IMR-90 (cell line): ENCODE results near the gene LSM8. TPM values are rescaled to one million over a fixed set of nuclear protein-coding genes. Genes with fewer than 3 reads are reported as not detected.

Experiments
- ATAC-seq: fragments of 200-7000 bp; cut with Tn5 transposase; 2 replicates; pipeline ENCODE4 v1.9.1; 2020; ENCODE audit warnings: low read depth, mild to moderate bottlenecking, moderate library complexity
- BruUV-seq: library from RNA; stranded (reverse); fragments of 400-500 nt; replicated peaks from 2 replicates; lab custom pipeline; 2021; lab: Mats Ljungman, UMichigan
- CTCF ChIA-PET: fragments of 300-600 bp; formaldehyde crosslinking; extraction: SDS; loops from one replicate; lab custom pipeline; 2021; ENCODE audit warnings: antibody characterized with exemption; lab: Yijun Ruan, JAX
- POLR2A ChIA-PET: fragments of 300-600 bp; sonication (Branson Sonifier 250); formaldehyde crosslinking; loops from one replicate; lab custom pipeline; 2022; ENCODE audit warnings: antibody characterized with exemption; ENCODE audit not compliant: unreplicated experiment; lab: Charles Lee
- DNase-seq: peaks from one replicate; pipeline ENCODE4 v3.0.0; 2013
- H2AFZ ChIP-seq: replicated peaks from 2 replicates; pipeline ENCODE3; 2013; ENCODE audit warnings: low read length, mild to moderate bottlenecking; ENCODE audit not compliant: poor library complexity
- H2AK5ac ChIP-seq: 2 replicates; pipeline ENCODE4 v1.6.1; 2013; ENCODE audit warnings: low read depth, low read length, inconsistent platforms
- H2AK9ac ChIP-seq: replicated peaks from 2 replicates; pipeline ENCODE3; 2013; ENCODE audit warnings: mild to moderate bottlenecking, low read depth, low read length, moderate library complexity; ENCODE audit not compliant: poor library complexity
- H2BK120ac ChIP-seq: 2 replicates; pipeline ENCODE4 v1.6.1; 2013; ENCODE audit warnings: low read depth, low read length, inconsistent platforms
- H2BK15ac ChIP-seq: 3 replicates; pipeline ENCODE4 v1.6.1; 2013; ENCODE audit warnings: low read depth, low read length, inconsistent platforms
- H2BK20ac ChIP-seq: 2 replicates; pipeline ENCODE4 v1.6.1; 2013; ENCODE audit warnings: low read depth, mild to moderate bottlenecking, inconsistent platforms, low read length, moderate library complexity
- H2BK5ac ChIP-seq: 2 replicates; pipeline ENCODE4 v1.6.1; 2013; ENCODE audit warnings: mild to moderate bottlenecking, low read depth, low read length, inconsistent platforms; ENCODE audit not compliant: poor library complexity, severe bottlenecking
- H3K14ac ChIP-seq: replicated peaks from 2 replicates; pipeline ENCODE4 v1.6.1; 2013; ENCODE audit warnings: low read depth, low read length, inconsistent platforms
- H3K18ac ChIP-seq: 2 replicates; pipeline ENCODE4 v1.6.1; 2013; ENCODE audit warnings: low read depth, low read length, control low read depth
- H3K23ac ChIP-seq: 2 replicates; pipeline ENCODE4 v1.6.1; 2013; ENCODE audit warnings: low read depth, low read length, inconsistent platforms
- H3K27ac ChIP-seq: 2 replicates; pipeline ENCODE4 v1.5.1; 2013; ENCODE audit warnings: mild to moderate bottlenecking, control low read depth, low read length; ENCODE audit not compliant: insufficient read depth
- H3K27me3 ChIP-seq: 2 replicates; pipeline ENCODE4 v1.6.1; 2013; ENCODE audit warnings: low read length; ENCODE audit not compliant: control insufficient read depth, insufficient read depth
- H3K36me3 ChIP-seq: 2 replicates; pipeline ENCODE4 v1.6.1; 2013; ENCODE audit warnings: low read length, mixed read lengths; ENCODE audit not compliant: control insufficient read depth, insufficient read depth
- H3K4ac ChIP-seq: 2 replicates; pipeline ENCODE4 v1.6.1; 2013; ENCODE audit warnings: low read depth, low read length, inconsistent platforms
- H3K4me1 ChIP-seq: 2 replicates; pipeline ENCODE4 v1.6.1; 2013; ENCODE audit warnings: low read length, mixed read lengths; ENCODE audit not compliant: control insufficient read depth, insufficient read depth
- H3K4me2 ChIP-seq: 2 replicates; pipeline ENCODE4 v1.6.1; 2013; ENCODE audit warnings: low read depth, mild to moderate bottlenecking, control low read depth, low read length, moderate library complexity
- H3K4me3 ChIP-seq: 2 replicates; pipeline ENCODE4 v1.5.1; 2013; ENCODE audit warnings: low read depth, mild to moderate bottlenecking, control low read depth, low read length, moderate library complexity; ENCODE audit not compliant: insufficient read depth
- H3K56ac ChIP-seq: 2 replicates; pipeline ENCODE4 v1.6.1; 2013; ENCODE audit warnings: low read length, inconsistent platforms; ENCODE audit not compliant: insufficient read depth; ENCODE audit errors: extremely low read depth
- H3K79me1 ChIP-seq, 2 experiments: 2 replicates each; pipeline ENCODE4 v1.6.1; 2013; ENCODE audit warnings: low read length in 2 of 2, inconsistent platforms in 1 of 2, low read depth in 1 of 2
- H3K9ac ChIP-seq: 2 replicates; pipeline ENCODE4 v1.6.1; 2013; ENCODE audit warnings: low read depth, low read length, control low read depth
- H3K9me1 ChIP-seq: 2 replicates; pipeline ENCODE4 v1.6.1; 2013; ENCODE audit warnings: low read length, inconsistent platforms; ENCODE audit not compliant: insufficient read depth
- H3K9me3 ChIP-seq: 2 replicates; pipeline ENCODE4 v1.6.1; 2013; ENCODE audit warnings: low read length; ENCODE audit not compliant: control insufficient read depth, insufficient read depth
- H4K20me1 ChIP-seq: 2 replicates; pipeline ENCODE4 v1.6.1; 2013; ENCODE audit warnings: low read length, inconsistent platforms; ENCODE audit not compliant: insufficient read depth
- H4K5ac ChIP-seq: 2 replicates; pipeline ENCODE4 v1.6.1; 2013; ENCODE audit warnings: mild to moderate bottlenecking, low read depth, low read length, control low read depth
- H4K8ac ChIP-seq, 2 experiments: 2 replicates each; pipeline ENCODE4 v1.6.1; 2013; ENCODE audit warnings: low read depth in 2 of 2, low read length in 2 of 2, control low read depth in 1 of 2, inconsistent platforms in 1 of 2
- H4K91ac ChIP-seq: 2 replicates; pipeline ENCODE4 v1.6.1; 2013; ENCODE audit warnings: low read depth, low read length, inconsistent platforms; ENCODE audit not compliant: insufficient read depth
- BHLHE40 ChIP-seq: fragments of 150-350 bp; IDR thresholded peaks from 2 replicates; pipeline ENCODE4 v1.6.1; 2016; ENCODE audit warnings: mild to moderate bottlenecking, low read depth, low read length
- CEBPB ChIP-seq: IDR thresholded peaks from 2 replicates; pipeline ENCODE4 v1.6.1; 2012; ENCODE audit warnings: low read depth, low read length, improper control_type of control experiment
- CHD1 ChIP-seq: IDR thresholded peaks from 2 replicates; pipeline ENCODE4 v1.6.1; 2012; ENCODE audit warnings: low read depth, low read length, improper control_type of control experiment
- CTCF ChIP-seq: conservative IDR thresholded peaks from 2 replicates; pipeline ENCODE4 v1.5.1; 2012; ENCODE audit warnings: mild to moderate bottlenecking, low read depth, low read length, improper control_type of control experiment
- ELK1 ChIP-seq: fragments of 150-350 bp; IDR thresholded peaks from 2 replicates; pipeline ENCODE4 v1.6.1; 2016; ENCODE audit warnings: low read depth, mild to moderate bottlenecking, low read length, moderate library complexity, borderline replicate concordance
- FOS ChIP-seq: fragments of 150-350 bp; IDR thresholded peaks from 2 replicates; pipeline ENCODE4 v1.6.1; 2016; ENCODE audit warnings: low read depth, low read length
- MAFK ChIP-seq: IDR thresholded peaks from 2 replicates; pipeline ENCODE4 v1.6.1; 2012; ENCODE audit warnings: low read depth, low read length, improper control_type of control experiment
- MAZ ChIP-seq: IDR thresholded peaks from 2 replicates; pipeline ENCODE4 v1.6.1; 2012; ENCODE audit warnings: low read depth, mild to moderate bottlenecking, low read length, improper control_type of control experiment, moderate library complexity, borderline replicate concordance
- MXI1 ChIP-seq: IDR thresholded peaks from 2 replicates; pipeline ENCODE4 v1.6.1; 2012; ENCODE audit warnings: low read depth, mild to moderate bottlenecking, low read length, moderate library complexity, borderline replicate concordance
- NFE2L2 ChIP-seq: fragments of 150-350 bp; IDR thresholded peaks from 2 replicates; pipeline ENCODE4 v1.6.1; 2016; ENCODE audit warnings: low read depth, mild to moderate bottlenecking, low read length
- POLR2A ChIP-seq: IDR thresholded peaks from 2 replicates; pipeline ENCODE4 v1.6.1; 2012; ENCODE audit warnings: mild to moderate bottlenecking, low read depth, low read length
- RAD21 ChIP-seq: IDR thresholded peaks from 2 replicates; pipeline ENCODE4 v1.6.1; 2012; ENCODE audit warnings: low read length, improper control_type of control experiment
- RCOR1 ChIP-seq: IDR thresholded peaks from 2 replicates; pipeline ENCODE4 v1.6.1; 2012; ENCODE audit warnings: mild to moderate bottlenecking, low read length, improper control_type of control experiment; ENCODE audit not compliant: insufficient replicate concordance
- RFX5 ChIP-seq: IDR thresholded peaks from 2 replicates; pipeline ENCODE4 v1.8.0; 2012; ENCODE audit warnings: low read depth, mild to moderate bottlenecking, low read length, moderate library complexity
- SMC3 ChIP-seq: fragments of 150-350 bp; IDR thresholded peaks from 2 replicates; pipeline ENCODE4 v1.6.1; 2016; ENCODE audit warnings: low read depth, mild to moderate bottlenecking, antibody characterized with exemption, low read length, moderate library complexity
- USF2 ChIP-seq: fragments of 150-350 bp; IDR thresholded peaks from 2 replicates; pipeline ENCODE4 v1.6.1; 2017; ENCODE audit warnings: mild to moderate bottlenecking, antibody characterized with exemption, low read length, low read depth
- WGBS, 2 experiments: methylation state at CpG; one replicate each; pipeline versions ENCODE4 v1.1.5 to v1.1.7; 2013; ENCODE audit warnings: missing lambda C conversion rate in 2 of 2; ENCODE audit not compliant: insufficient read length in 1 of 2; ENCODE audit errors: extremely low coverage in 2 of 2; 5-methylcytosine and 5-hydroxymethylcytosine counted together
- dilution Hi-C: fragments of 300-500 bp; cut with HindIII; formaldehyde crosslinking; loops from one replicate; pipeline ENCODE4 v1.14.3; 2018; ENCODE audit warnings: low sequenced_read_pairs; ENCODE audit not compliant: unreplicated experiment
- in situ Hi-C: fragments of 300-500 bp; cut with MboI; formaldehyde crosslinking; loops from 3 replicates; pipeline ENCODE4 v1.14.3; 2019; ENCODE audit warnings: low sequenced_read_pairs, inconsistent platforms, mixed read lengths
- intact Hi-C: fragments of 100-400 bp; cut with micrococcal nuclease; formaldehyde crosslinking; loops from 2 replicates; pipeline ENCODE4 v1.10.0; 2022
- polyA plus RNA-seq, 3 experiments: library from polyadenylated mRNA; depleted of rRNA; stranded (reverse); fragments of >200 nt; gene quantifications; 2 replicates each; pipeline ENCODE4 v1.2.3, GENCODE V29; 2012; ENCODE audit warnings: low replicate concordance in 1 of 3
- total RNA-seq: library from RNA; depleted of rRNA; stranded (reverse); fragments of >200 nt; gene quantifications from 2 replicates; pipeline ENCODE4 v1.2.3, GENCODE V29; 2012

The LSM8 gene
- total and polyA plus RNA-seq, 2 of the 4 experiments (the other 2 are of a cell fraction), result 9.7 to 30.2 TPM

- Histone ChIP-seq H3K9me1 (no peaks in the 10 kb centered on the region), H3K9ac (no peak overlapping the region), H2AK9ac (no peak overlapping the region), H3K36me3 (no peaks in the 10 kb centered on the region), H3K4me3 (no peak overlapping the region), H4K20me1 (no peaks in the 10 kb centered on the region), H4K8ac (no peak overlapping the region), H3K9me3 (no peaks in the 10 kb centered on the region), H3K4me2 (no peak overlapping the region), H3K4me1 (no peaks in the 10 kb centered on the region), H3K23ac (no peak overlapping the region), H3K4ac (no peak overlapping the region), H4K91ac (no peak overlapping the region), H2BK120ac (no peak overlapping the region), H4K5ac (no peak overlapping the region), H2BK5ac (no peak overlapping the region), H2BK15ac (no peak overlapping the region), H3K79me1 (no peaks in the 10 kb centered on the region), H3K27me3 (no peaks in the 10 kb centered on the region), H2AFZ (no peak overlapping the region), H3K18ac (no peak overlapping the region), H3K14ac (no peak overlapping the region), H2BK20ac (no peak overlapping the region), H2AK5ac (no peak overlapping the region), H3K27ac (no peak overlapping the region), H3K56ac (no peak overlapping the region)
- CTCF ChIA-PET, result no interaction called here
- POLR2A ChIA-PET, result no interaction called here
- TF ChIP-seq POLR2A (no peak), CHD1 (no peak), FOS (no peak), RFX5 (no peak), RAD21 (no peak), ELK1 (no peak), MXI1 (no peak), BHLHE40 (no peak), USF2 (no peak), MAFK (no peak), CEBPB (no peak), RCOR1 (no peak), NFE2L2 (no peak), CTCF (no peak), SMC3 (no peak), MAZ (no peak)
- intact Hi-C loops (no loop called here), dilution Hi-C loops (no loop called here), in situ Hi-C loops (no loop called here)
- BruUV-seq, result no TSS peak
- DNase-seq (no peak), ATAC-seq (no peak)
- no CpG with 5 or more reads among the region's 1 CpG for WGBS, 2 experiments
Observed at GRCh38 chr7:118233799-118234198, 49.8 kb downstream of the LSM8 start.
